H1 (cell line): ENCODE measurements around the gene PELI2. TPM values are rescaled to one million over a fixed set of nuclear protein-coding genes. Genes with fewer than 3 reads are reported as not detected.

Experiments used
- CTCF ChIA-PET: fragments of 300-600 bp; sonication (Branson Sonifier 250); formaldehyde crosslinking; loops from one replicate; lab custom pipeline; 2021; ENCODE audit not compliant: partially characterized antibody; lab: Charles Lee
- POLR2A ChIA-PET: fragments of 300-600 bp; sonication (Branson Sonifier 250); formaldehyde crosslinking; loops from one replicate; lab custom pipeline; 2021; ENCODE audit warnings: inconsistent platforms; ENCODE audit not compliant: partially characterized antibody; lab: Charles Lee
- DNase-seq, 2 experiments: peaks; one replicate each; pipeline versions ENCODE4 v3.0.0 to v3.0.0-alpha.2; 2010 to 2022; ENCODE audit warnings: low spot score in 2 of 2, low read depth in 1 of 2, mixed read lengths in 1 of 2
- FAIRE-seq: peaks from 2 replicates; lab custom pipeline; 2011; peaks lifted over from hg19 to GRCh38; lab: Jason Lieb, UNC
- H2AFZ ChIP-seq: 2 replicates; pipeline ENCODE4 v1.8.1; 2012; ENCODE audit warnings: low read length, inconsistent platforms
- H2AK5ac ChIP-seq: 2 replicates; pipeline ENCODE4 v1.6.1; 2013; ENCODE audit warnings: low read depth, low read length
- H2BK120ac ChIP-seq: replicated peaks from 2 replicates; pipeline ENCODE3; 2013; ENCODE audit warnings: low read depth, low read length, inconsistent platforms
- H2BK12ac ChIP-seq: 2 replicates; pipeline ENCODE4 v1.6.1; 2013; ENCODE audit warnings: low read depth, low read length
- H2BK15ac ChIP-seq: 2 replicates; pipeline ENCODE4 v1.6.1; 2013; ENCODE audit warnings: low read length
- H2BK20ac ChIP-seq: 2 replicates; pipeline ENCODE4 v1.6.1; 2013; ENCODE audit warnings: low read length
- H2BK5ac ChIP-seq: 2 replicates; pipeline ENCODE4 v1.6.1; 2013; ENCODE audit warnings: low read depth, low read length
- H3K14ac ChIP-seq: 2 replicates; pipeline ENCODE4 v1.6.1; 2013; ENCODE audit warnings: inconsistent platforms; ENCODE audit not compliant: insufficient read length
- H3K18ac ChIP-seq: 2 replicates; pipeline ENCODE4 v1.6.1; 2013; ENCODE audit warnings: low read length; ENCODE audit errors: extremely low read depth
- H3K23ac ChIP-seq: 2 replicates; pipeline ENCODE4 v1.6.1; 2013; ENCODE audit warnings: inconsistent platforms; ENCODE audit not compliant: insufficient read length
- H3K23me2 ChIP-seq: 2 replicates; pipeline ENCODE4 v1.6.1; 2013; ENCODE audit warnings: low read depth, low read length
- H3K27ac ChIP-seq: 2 replicates; pipeline ENCODE4 v1.6.1; 2011; ENCODE audit warnings: low read depth, low read length, inconsistent platforms
- H3K27me3 ChIP-seq, 4 experiments: replicated peaks in 1 of 4; 1 replicate in 1 of 4; 2 replicates in 3 of 4; pipeline versions ENCODE4 v1.6.1 to v1.8.1; 2011 to 2013; ENCODE audit warnings: low read length in 3 of 4, mild to moderate bottlenecking in 3 of 4, inconsistent platforms in 2 of 4, mixed read lengths in 2 of 4, moderate library complexity in 1 of 4; ENCODE audit not compliant: control insufficient read depth in 3 of 4, insufficient read depth in 3 of 4; ENCODE audit errors: extremely low read depth in 1 of 4
- H3K36me3 ChIP-seq, 4 experiments: 2 replicates each; pipeline versions ENCODE4 v1.6.1 to v1.8.1; 2011 to 2013; ENCODE audit warnings: mild to moderate bottlenecking in 4 of 4, low read length in 3 of 4, moderate library complexity in 2 of 4, control low read depth in 1 of 4, inconsistent platforms in 1 of 4; ENCODE audit not compliant: insufficient read depth in 4 of 4, control insufficient read depth in 2 of 4
- H3K4ac ChIP-seq: replicated peaks from 2 replicates; pipeline ENCODE3; 2013; ENCODE audit warnings: low read length, low read depth, mixed read lengths, inconsistent platforms; ENCODE audit not compliant: insufficient read length
- H3K4me1 ChIP-seq, 4 experiments: replicated peaks in 1 of 4; 1 replicate in 1 of 4; 2 replicates in 3 of 4; pipeline versions ENCODE4 v1.6.1 to v1.8.1; 2011 to 2013; ENCODE audit warnings: low read length in 3 of 4, inconsistent platforms in 2 of 4, mixed read lengths in 1 of 4; ENCODE audit not compliant: insufficient read depth in 4 of 4, control insufficient read depth in 3 of 4
- H3K4me2 ChIP-seq, 2 experiments: 2 replicates each; pipeline versions ENCODE4 v1.6.1 to v1.8.1; 2011 to 2013; ENCODE audit warnings: low read depth in 2 of 2, low read length in 2 of 2, control low read depth in 1 of 2, inconsistent platforms in 1 of 2, mild to moderate bottlenecking in 1 of 2; ENCODE audit not compliant: insufficient read depth in 1 of 2
- H3K4me3 ChIP-seq, 4 experiments: fragments of 200-600, 300-600 bp in 1 of 4; sonication (generic), shearing (Covaris generic), sonication (Bioruptor Twin) in 1 of 4; 2 replicates each; pipeline versions ENCODE4 v1.5.1 to v1.8.1; 2011 to 2016; ENCODE audit warnings: low read length in 4 of 4, low read depth in 3 of 4, control low read depth in 2 of 4, inconsistent platforms in 2 of 4, mild to moderate bottlenecking in 2 of 4, mixed read lengths in 1 of 4, moderate library complexity in 1 of 4; ENCODE audit not compliant: insufficient read depth in 2 of 4; ENCODE audit errors: extremely low read depth in 1 of 4
- H3K56ac ChIP-seq: replicated peaks from 2 replicates; pipeline ENCODE3; 2013; ENCODE audit warnings: low read depth, mild to moderate bottlenecking, mixed read lengths, low read length, inconsistent platforms; ENCODE audit not compliant: insufficient read length
- H3K79me1 ChIP-seq: 2 replicates; pipeline ENCODE4 v1.6.1; 2013; ENCODE audit warnings: low read depth, low read length, control low read depth
- H3K79me2 ChIP-seq, 2 experiments: 2 replicates each; pipeline versions ENCODE4 v1.6.1 to v1.8.1; 2012 to 2013; ENCODE audit warnings: low read length in 2 of 2, mild to moderate bottlenecking in 2 of 2, inconsistent platforms in 1 of 2; ENCODE audit not compliant: insufficient read depth in 2 of 2, control insufficient read depth in 1 of 2
- H3K9ac ChIP-seq, 4 experiments: replicated peaks in 1 of 4; 1 replicate in 1 of 4; 2 replicates in 3 of 4; pipeline versions ENCODE4 v1.6.1 to v1.8.1; 2011 to 2013; ENCODE audit warnings: low read depth in 3 of 4, low read length in 3 of 4, control low read depth in 2 of 4, mild to moderate bottlenecking in 2 of 4, moderate library complexity in 2 of 4, inconsistent platforms in 1 of 4; ENCODE audit errors: extremely low read depth in 1 of 4
- H3K9me3 ChIP-seq, 2 experiments: 2 replicates each; pipeline versions ENCODE4 v1.6.1 to v1.8.1; 2012 to 2013; ENCODE audit warnings: mild to moderate bottlenecking in 2 of 2, moderate library complexity in 2 of 2, control low read depth in 1 of 2, inconsistent platforms in 1 of 2, low read depth in 1 of 2, low read length in 1 of 2, mixed read lengths in 1 of 2; ENCODE audit not compliant: insufficient read depth in 2 of 2
- H4K20me1 ChIP-seq, 2 experiments: replicated peaks in 1 of 2; 2 replicates each; pipeline versions ENCODE3 to v1.8.1; 2011 to 2013; ENCODE audit warnings: inconsistent platforms in 2 of 2, low read length in 2 of 2, mild to moderate bottlenecking in 1 of 2; ENCODE audit not compliant: insufficient read depth in 2 of 2, control insufficient read depth in 1 of 2
- H4K5ac ChIP-seq: 2 replicates; pipeline ENCODE4 v1.6.1; 2013; ENCODE audit warnings: low read length, low read depth, mixed read lengths, inconsistent platforms; ENCODE audit not compliant: insufficient read length
- H4K8ac ChIP-seq: 2 replicates; pipeline ENCODE4 v1.8.0; 2013; ENCODE audit warnings: mild to moderate bottlenecking, moderate library complexity, low read length, inconsistent platforms; ENCODE audit not compliant: insufficient read depth; ENCODE audit errors: extremely low read depth
- H4K91ac ChIP-seq: replicated peaks from 2 replicates; pipeline ENCODE3; 2013; ENCODE audit warnings: low read length, mixed read lengths, inconsistent platforms; ENCODE audit not compliant: insufficient read length
- CEBPB ChIP-seq: IDR thresholded peaks from 2 replicates; pipeline ENCODE4 v1.6.1; 2012; ENCODE audit warnings: low read depth, low read length
- EGR1 ChIP-seq: IDR thresholded peaks from 2 replicates; pipeline ENCODE4 v1.6.1; 2011; ENCODE audit warnings: low read depth, low read length, borderline replicate concordance
- FOSL1 ChIP-seq: IDR thresholded peaks from 2 replicates; pipeline ENCODE4 v1.6.1; 2011; ENCODE audit warnings: mild to moderate bottlenecking, low read depth, low read length, moderate library complexity; ENCODE audit not compliant: insufficient read depth
- JUND ChIP-seq: IDR thresholded peaks from 2 replicates; pipeline ENCODE4 v1.6.1; 2011; ENCODE audit warnings: mild to moderate bottlenecking, improper control_type of control experiment, low read length
- WGBS, 2 experiments: shearing (Covaris generic) in 1 of 2; methylation state at CpG; one replicate each; pipeline versions ENCODE4 v1.1.6 to v1.1.7; 2013 to 2015; ENCODE audit warnings: low lambda C conversion rate in 2 of 2, mixed read lengths in 2 of 2, inconsistent platforms in 1 of 2, low coverage in 1 of 2, missing lambda C conversion rate in 1 of 2; ENCODE audit not compliant: insufficient replicate concordance in 2 of 2, insufficient coverage in 1 of 2, insufficient read length in 1 of 2; ENCODE audit errors: extremely low coverage in 1 of 2, missing lambda C conversion rate in 1 of 2; 5-methylcytosine and 5-hydroxymethylcytosine counted together
- polyA plus RNA-seq, 7 experiments: library from polyadenylated mRNA; depleted of rRNA in 3 of 7; stranded (reverse) in 5 of 7; unstranded in 2 of 7; fragments of >200 nt in 5 of 7; fragments of 200-250 nt in 2 of 7; gene quantifications; 1 replicate in 5 of 7; 2 replicates in 1 of 7; 4 replicates in 1 of 7; pipeline versions ENCODE4 v1.2.1 to v1.2.3, GENCODE V29; 2011 to 2013; ENCODE audit warnings: missing spikeins in 2 of 7, mixed read lengths in 2 of 7
- total RNA-seq: library from RNA; stranded (reverse); fragmentation: NEBNext Ultra II Directional; extraction: Animal tissue kit (Norgen Biotek cat#: 25700); gene quantifications from 2 replicates; pipeline ENCODE4 v1.2.1, GENCODE V29; 2021

Gene PELI2
- total and polyA plus RNA-seq, 2 of the 8 experiments (the other 6 are each of a cell fraction or from before 2014, with no cell fraction given), result 14.6 to 25.7 TPM

GRCh38 chr14:56127156-56127555, 8.9 kb downstream of the PELI2 start:
- Histone ChIP-seq H3K4me3 (no peak overlapping the region), H3K4ac (no peak overlapping the region), H2BK5ac (no peak overlapping the region), H3K23me2 (peaks cover 2% of the 10 kb centered on the region; the same call in 1 of the 2 replicates), H3K14ac (no peak overlapping the region), H2BK20ac (peak overlapping the region; percentile 43; the same call in 1 of the 2 replicates), H2BK120ac (no peak overlapping the region), H3K27me3 (no peaks in the 10 kb centered on the region), H3K56ac (no peak overlapping the region), H3K27ac (no peak overlapping the region), H2AFZ (no peak overlapping the region), H4K8ac (no peak overlapping the region), H4K91ac (no peak overlapping the region), H2BK12ac (no peak overlapping the region), H3K18ac (no peak overlapping the region), H3K79me1 (peaks cover 6% of the 10 kb centered on the region), H3K4me2 (no peak overlapping the region), H3K79me2 (peaks cover 13 to 96% of the 10 kb centered on the region in 2 experiments), H2BK15ac (no peak overlapping the region), H2AK5ac (no peak overlapping the region; the same call in 1 of the 2 replicates), H3K36me3 (no peaks in the 10 kb centered on the region), H3K4me1 (peaks cover 10 to 31% (median 25%) of the 10 kb centered on the region in 4 experiments), H4K20me1 (peaks cover 2 to 13% of the 10 kb centered on the region in 2 experiments), H3K23ac (no peak overlapping the region), H3K9me3 (no peaks in the 10 kb centered on the region), H3K9ac (peak overlapping the region in 1 of 4 experiments; percentile 37; a peak in 1 of 7 replicates), H4K5ac (no peak overlapping the region)
- no peak for FAIRE-seq
- DNase-seq, result no peak
- WGBS, 2 experiments, result 88% methylated on average over 3 of the region's 3 CpGs; no CpG with 5 or more reads in 1 of the 2 experiments
- no peak for TF ChIP-seq EGR1
- TF ChIP-seq FOSL1, result no peak
- no peak for TF ChIP-seq JUND
- no peak for TF ChIP-seq CEBPB
- CTCF ChIA-PET, result no interaction called here
- POLR2A ChIA-PET, result interaction anchor here (0.6 to 5.3 kb wide), 3 partner anchors 8 to 742 kb away, joined by 3 to 20 read pairs (median 3); partner anchors contain the start of gene PELI2
